OCI-LY7 (cell line): ENCODE data around the gene STAG1.

Experiments
- CTCF ChIP-seq: fragments of 200-600 bp; sonication (generic); conservative IDR thresholded peaks from 2 replicates; pipeline ENCODE4 v1.5.1; 2014; ENCODE audit warnings: mild to moderate bottlenecking, antibody characterized with exemption, low read length, moderate library complexity, mixed read lengths
- EZH2phosphoT487 ChIP-seq: fragments of 200-600 bp; sonication (generic); IDR thresholded peaks from 2 replicates; pipeline ENCODE4 v1.6.1; 2018; ENCODE audit warnings: low read depth, borderline replicate concordance, mild to moderate bottlenecking, mixed run types, antibody characterized with exemption, low read length, moderate library complexity, mixed read lengths

GRCh38 chr3:136465296-136465695 lies 286.9 kb downstream of the STAG1 start:
- TF ChIP-seq CTCF (no peak), EZH2phosphoT487 (no peak)
